ENCODE measurements around the gene SRBD1.

GRCh38 chr2:45344502-45344901, 266.6 kb downstream of the SRBD1 start:
- TF ChIP-seq GATA2 (IDR thresholded peaks at IDR 0.05; ENCODE audit: low read depth, low read length) (no peak), GATA3 (IDR thresholded peaks at IDR 0.05; ENCODE audit: low read depth, low read length) (no peak)
